Prostate gland (tissue), 2 donors: ENCODE data around the gene PCDHB10.
"Not testable (repeated sequence)": the region's sequence is repeated elsewhere in the genome, so short reads cannot be mapped to it uniquely, and the experiment has no call there.

Experiments
- CTCF ChIP-seq, 4 experiments: fragments of 200-600 bp in 2 of 4; fragments of 450-650 bp in 2 of 4; sonication (generic) in 2 of 4; IDR thresholded peaks; 1 replicate in 3 of 4; 2 replicates in 1 of 4; pipeline ENCODE4 v1.5.1; 2016 to 2019; ENCODE audit warnings: antibody characterized with exemption in 4 of 4, mild to moderate bottlenecking in 2 of 4, moderate library complexity in 2 of 4
- POLR2A ChIP-seq: fragments of 450-650 bp; IDR thresholded peaks from one replicate; pipeline ENCODE4 v1.6.1; 2016; ENCODE audit warnings: antibody characterized with exemption, mild to moderate bottlenecking
- POLR2AphosphoS5 ChIP-seq: sonication (generic); formaldehyde crosslinking; IDR thresholded peaks from one replicate; pipeline ENCODE4 v1.6.1; 2017; ENCODE audit warnings: antibody characterized with exemption

- TF ChIP-seq POLR2A; CTCF (IDR thresholded peaks at IDR 0.05); POLR2AphosphoS5: not testable (repeated sequence)
Measured at GRCh38 chr5:141157901-141158300, 34.3 kb upstream of the PCDHB10 start.
